H1 (cell line): ENCODE results near the gene PDGFD. TPM values are rescaled to one million over a fixed set of nuclear protein-coding genes. Genes with fewer than 3 reads are reported as not detected.

Experiments used
- CBX5 ChIP-seq: fragments of 300-800, 300-1000 bp; sonication (generic); IDR thresholded peaks from 2 replicates; pipeline ENCODE4 v1.7.1; 2016; ENCODE audit warnings: antibody characterized with exemption, low read length, low read depth
- CEBPB ChIP-seq: IDR thresholded peaks from 2 replicates; pipeline ENCODE4 v1.6.1; 2012; ENCODE audit warnings: low read depth, low read length
- GTF2F1 ChIP-seq: IDR thresholded peaks from 2 replicates; pipeline ENCODE4 v1.6.1; 2012; ENCODE audit warnings: low read depth, low read length, improper control_type of control experiment, borderline replicate concordance
- JUN ChIP-seq: IDR thresholded peaks from 2 replicates; pipeline ENCODE4 v1.6.1; 2011; ENCODE audit warnings: low read depth, mild to moderate bottlenecking, improper control_type of control experiment, low read length
- NANOG ChIP-seq: IDR thresholded peaks from 2 replicates; pipeline ENCODE4 v1.6.1; 2011; ENCODE audit warnings: low read length, low read depth, mild to moderate bottlenecking, inconsistent platforms; ENCODE audit not compliant: insufficient read depth, poor library complexity, severe bottlenecking
- SIRT6 ChIP-seq: IDR thresholded peaks from one replicate; pipeline ENCODE4 v1.7.1; 2012; ENCODE audit warnings: low read length, inconsistent platforms
- SP2 ChIP-seq: IDR thresholded peaks from 2 replicates; pipeline ENCODE4 v1.6.1; 2012; ENCODE audit warnings: mild to moderate bottlenecking, low read length, inconsistent platforms
- SUZ12 ChIP-seq: fragments of 200-600 bp; sonication (generic); IDR thresholded peaks from 2 replicates; pipeline ENCODE4 v1.6.1; 2012; ENCODE audit warnings: mild to moderate bottlenecking, inconsistent platforms, low read length, moderate library complexity, mixed read lengths
- polyA plus RNA-seq, 7 experiments: library from polyadenylated mRNA; depleted of rRNA in 3 of 7; stranded (reverse) in 5 of 7; unstranded in 2 of 7; fragments of >200 nt in 5 of 7; fragments of 200-250 nt in 2 of 7; gene quantifications; 1 replicate in 5 of 7; 2 replicates in 1 of 7; 4 replicates in 1 of 7; pipeline versions ENCODE4 v1.2.1 to v1.2.3, GENCODE V29; 2011 to 2013; ENCODE audit warnings: missing spikeins in 2 of 7, mixed read lengths in 2 of 7
- total RNA-seq: library from RNA; stranded (reverse); fragmentation: NEBNext Ultra II Directional; extraction: Animal tissue kit (Norgen Biotek cat#: 25700); gene quantifications from 2 replicates; pipeline ENCODE4 v1.2.1, GENCODE V29; 2021
- TF ChIP-seq, protein P1 (sequence below): IDR thresholded peaks from 2 replicates; pipeline ENCODE4 v1.6.1; 2011; ENCODE audit warnings: low read depth, mild to moderate bottlenecking, low read length; ENCODE audit not compliant: insufficient read depth

Gene PDGFD
- total and polyA plus RNA-seq, 2 of the 8 experiments (the other 6 are each of a cell fraction or from before 2014, with no cell fraction given) = 1.1 to 3.9 TPM

GRCh38 chr11:104033134-104033533 is 130.8 kb downstream of the PDGFD start (continued):
- no peak for TF ChIP-seq NANOG
- TF ChIP-seq SP2 = no peak
- no peak for TF ChIP-seq SUZ12
- TF ChIP-seq, protein P1, sequence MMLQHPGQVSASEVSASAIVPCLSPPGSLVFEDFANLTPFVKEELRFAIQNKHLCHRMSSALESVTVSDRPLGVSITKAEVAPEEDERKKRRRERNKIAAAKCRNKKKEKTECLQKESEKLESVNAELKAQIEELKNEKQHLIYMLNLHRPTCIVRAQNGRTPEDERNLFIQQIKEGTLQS = no peak
- no peak for TF ChIP-seq GTF2F1
- TF ChIP-seq JUN = no peak
- no peak for TF ChIP-seq CEBPB
- no peak for TF ChIP-seq SIRT6
- no peak for TF ChIP-seq CBX5
